Coronary artery (tissue), 2 donors: ENCODE measurements around the gene NUP107.

Experiments
- DNase-seq: peaks from one replicate; pipeline ENCODE4 v3.0.0-alpha.2; 2017; ENCODE audit warnings: low spot score
- H3K27ac ChIP-seq, 2 donors: fragments of 200-600 bp; sonication (generic); one replicate each; pipeline ENCODE4 v1.5.1; 2016 to 2019
- H3K4me3 ChIP-seq: fragments of 200-600 bp; sonication (generic); 2 replicates; pipeline ENCODE4 v1.5.1; 2016; ENCODE audit warnings: mild to moderate bottlenecking, moderate library complexity
- TF ChIP-seq, protein P1 (sequence below): fragments of 200-600 bp; sonication (generic); IDR thresholded peaks from one replicate; pipeline ENCODE4 v1.5.1; 2019; ENCODE audit warnings: antibody characterized with exemption

NUP107 gene

GRCh38 chr12:68647507-68647906 is 39.3 kb upstream of the NUP107 start:
- H3K4me3 ChIP-seq, result no peak overlapping the region
- no peak overlapping the region for H3K27ac ChIP-seq
- TF ChIP-seq, protein P1, sequence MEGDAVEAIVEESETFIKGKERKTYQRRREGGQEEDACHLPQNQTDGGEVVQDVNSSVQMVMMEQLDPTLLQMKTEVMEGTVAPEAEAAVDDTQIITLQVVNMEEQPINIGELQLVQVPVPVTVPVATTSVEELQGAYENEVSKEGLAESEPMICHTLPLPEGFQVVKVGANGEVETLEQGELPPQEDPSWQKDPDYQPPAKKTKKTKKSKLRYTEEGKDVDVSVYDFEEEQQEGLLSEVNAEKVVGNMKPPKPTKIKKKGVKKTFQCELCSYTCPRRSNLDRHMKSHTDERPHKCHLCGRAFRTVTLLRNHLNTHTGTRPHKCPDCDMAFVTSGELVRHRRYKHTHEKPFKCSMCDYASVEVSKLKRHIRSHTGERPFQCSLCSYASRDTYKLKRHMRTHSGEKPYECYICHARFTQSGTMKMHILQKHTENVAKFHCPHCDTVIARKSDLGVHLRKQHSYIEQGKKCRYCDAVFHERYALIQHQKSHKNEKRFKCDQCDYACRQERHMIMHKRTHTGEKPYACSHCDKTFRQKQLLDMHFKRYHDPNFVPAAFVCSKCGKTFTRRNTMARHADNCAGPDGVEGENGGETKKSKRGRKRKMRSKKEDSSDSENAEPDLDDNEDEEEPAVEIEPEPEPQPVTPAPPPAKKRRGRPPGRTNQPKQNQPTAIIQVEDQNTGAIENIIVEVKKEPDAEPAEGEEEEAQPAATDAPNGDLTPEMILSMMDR, result no peak
- DNase-seq, result no peak

GRCh38 chr12:68648179-68648578 is 38.6 kb upstream of the NUP107 start:
- Histone ChIP-seq H3K27ac (no peak overlapping the region), H3K4me3 (no peak overlapping the region)
- TF ChIP-seq, protein P1, result no peak
- DNase-seq, result no peak

- Histone ChIP-seq H3K27ac (no peak overlapping the region), H3K4me3 (no peak overlapping the region)
- TF ChIP-seq, protein P1, result no peak
- no peak for DNase-seq
Observed at GRCh38 chr12:68665016-68665569, 21.7 kb upstream of the NUP107 start.

GRCh38 chr12:68667291-68667690 is 19.5 kb upstream of the NUP107 start:
- H3K4me3 ChIP-seq, result no peak overlapping the region
- TF ChIP-seq, protein P1, result no peak

GRCh38 chr12:68667896-68668295 is 18.9 kb upstream of the NUP107 start:
- no peak for DNase-seq
- TF ChIP-seq, protein P1, result no peak
- H3K4me3 ChIP-seq, result no peak overlapping the region
- H3K27ac ChIP-seq, result no peak overlapping the region

More at GRCh38 chr12:68667291-68667690, 19.5 kb upstream of the NUP107 start:
- H3K27ac ChIP-seq, result no peak overlapping the region
- DNase-seq, result no peak

- Histone ChIP-seq H3K4me3 (no peak overlapping the region), H3K27ac (no peak overlapping the region)
- TF ChIP-seq, protein P1, result no peak
- no peak for DNase-seq
Observed at GRCh38 chr12:68671179-68671578, 15.6 kb upstream of the NUP107 start.

DNA sequence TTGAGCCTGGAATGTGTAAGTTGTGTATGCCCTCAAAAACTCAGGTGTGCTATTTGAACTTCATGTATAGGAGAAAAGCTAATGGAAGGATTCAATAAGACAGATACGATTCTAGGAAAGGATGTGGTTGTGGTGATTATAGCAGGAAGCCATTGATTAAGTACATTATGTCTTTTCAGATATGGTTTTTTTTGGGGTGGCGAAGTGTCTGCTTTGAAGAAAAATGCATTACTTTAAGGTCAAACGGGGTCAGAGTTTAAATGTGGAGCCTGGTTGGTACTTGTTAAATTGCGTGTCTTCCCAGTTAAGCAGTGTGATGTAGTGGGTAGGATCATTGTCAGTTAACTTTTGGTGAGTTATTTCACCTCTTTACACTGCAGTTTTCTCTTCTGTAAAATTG is 13.0 kb upstream of the NUP107 start:
- DNase-seq, result no peak
- Histone ChIP-seq H3K27ac (no peak overlapping the region), H3K4me3 (no peak overlapping the region)
- TF ChIP-seq, protein P1, result no peak
